HepG2 (cell line): ENCODE measurements around the gene FAM50A. TPM values are rescaled to one million over a fixed set of nuclear protein-coding genes. Genes with fewer than 3 reads are reported as not detected.

Source experiments
- ARNT2 ChIP-seq: sonication (generic); formaldehyde crosslinking; IDR thresholded peaks from 2 replicates; pipeline ENCODE4 v1.8.0; 2022; ENCODE audit warnings: mild to moderate bottlenecking, low read depth, missing genetic modification reagents, moderate library complexity
- CREM ChIP-seq, 2 experiments: sonication (generic) in 1 of 2; formaldehyde crosslinking in 1 of 2; IDR thresholded peaks; 2 replicates each; pipeline versions ENCODE4 v1.4.0 to v1.6.1; 2016 to 2020; ENCODE audit warnings: antibody characterized with exemption in 1 of 2, mild to moderate bottlenecking in 1 of 2, missing genetic modification reagents in 1 of 2
- FOXO1 ChIP-seq: sonication (generic); formaldehyde crosslinking; IDR thresholded peaks from 2 replicates; pipeline ENCODE4 v1.4.0; 2020; ENCODE audit warnings: missing genetic modification reagents
- HIVEP1 ChIP-seq: sonication (generic); formaldehyde crosslinking; IDR thresholded peaks from 2 replicates; pipeline ENCODE4 v1.4.0; 2020; ENCODE audit warnings: mild to moderate bottlenecking, missing genetic modification reagents
- HOXA5 ChIP-seq: sonication (generic); formaldehyde crosslinking; IDR thresholded peaks from 2 replicates; pipeline ENCODE4 v1.4.0; 2020; ENCODE audit warnings: missing genetic modification reagents
- JARID2 ChIP-seq: sonication (generic); formaldehyde crosslinking; IDR thresholded peaks from 2 replicates; pipeline ENCODE4 v1.8.1; 2023; ENCODE audit warnings: missing genetic modification reagents, inconsistent platforms; ENCODE audit not compliant: insufficient replicate concordance
- KAT7 ChIP-seq: IDR thresholded peaks from 2 replicates; pipeline ENCODE4 v1.6.1; 2018; ENCODE audit warnings: borderline replicate concordance, missing compliant biosample characterization
- MXI1 ChIP-seq: IDR thresholded peaks from 3 replicates; pipeline ENCODE4 v1.6.1; 2012; ENCODE audit warnings: low read depth, low read length, inconsistent platforms, borderline replicate concordance
- RBAK ChIP-seq: sonication (generic); formaldehyde crosslinking; IDR thresholded peaks from 2 replicates; pipeline ENCODE4 v1.5.1; 2020; ENCODE audit warnings: mild to moderate bottlenecking, missing genetic modification reagents
- SIN3A ChIP-seq: IDR thresholded peaks from 2 replicates; pipeline ENCODE4 v1.6.1; 2011; ENCODE audit warnings: low read depth, mild to moderate bottlenecking, control low read depth, low read length, borderline replicate concordance
- SMAD1 ChIP-seq: sonication (generic); formaldehyde crosslinking; IDR thresholded peaks from 2 replicates; pipeline ENCODE4 v1.4.0; 2020; ENCODE audit warnings: missing genetic modification reagents, low read depth, mild to moderate bottlenecking, borderline replicate concordance
- SOX13 ChIP-seq, 3 experiments: fragments of 450-650 bp in 1 of 3; sonication (generic) in 1 of 3; formaldehyde crosslinking in 1 of 3; IDR thresholded peaks in 2 of 3; conservative IDR thresholded peaks in 1 of 3; 2 replicates each; pipeline versions ENCODE4 v1.5.0 to v1.6.1; 2016 to 2020; ENCODE audit warnings: antibody characterized with exemption in 1 of 3, mild to moderate bottlenecking in 1 of 3, missing compliant biosample characterization in 1 of 3, missing genetic modification reagents in 1 of 3, moderate library complexity in 1 of 3
- ZNF224 ChIP-seq: sonication (generic); formaldehyde crosslinking; IDR thresholded peaks from 2 replicates; pipeline ENCODE4 v1.5.0; 2020; ENCODE audit warnings: mild to moderate bottlenecking, missing genetic modification reagents
- ZNF230 ChIP-seq: sonication (generic); formaldehyde crosslinking; IDR thresholded peaks from 2 replicates; pipeline ENCODE4 v1.4.0; 2020; ENCODE audit warnings: mild to moderate bottlenecking, missing genetic modification reagents
- ZNF367 ChIP-seq: sonication (generic); formaldehyde crosslinking; IDR thresholded peaks from 2 replicates; pipeline ENCODE4 v1.4.0; 2020; ENCODE audit warnings: missing genetic modification reagents, borderline replicate concordance
- ZNF556 ChIP-seq: sonication (generic); formaldehyde crosslinking; IDR thresholded peaks from 2 replicates; pipeline ENCODE4 v1.4.0; 2020; ENCODE audit warnings: mild to moderate bottlenecking, missing genetic modification reagents, borderline replicate concordance
- ZNF557 ChIP-seq: sonication (generic); formaldehyde crosslinking; IDR thresholded peaks from 2 replicates; pipeline ENCODE4 v1.4.0; 2020; ENCODE audit warnings: missing genetic modification reagents
- ZNF563 ChIP-seq: sonication (generic); formaldehyde crosslinking; IDR thresholded peaks from 2 replicates; pipeline ENCODE4 v1.8.0; 2022; ENCODE audit warnings: mild to moderate bottlenecking, moderate library complexity, missing genetic modification reagents
- ZNF768 ChIP-seq: sonication (generic); formaldehyde crosslinking; IDR thresholded peaks from 2 replicates; pipeline ENCODE4 v1.4.0; 2020; ENCODE audit warnings: missing genetic modification reagents
- ZNF781 ChIP-seq: sonication (generic); formaldehyde crosslinking; IDR thresholded peaks from 2 replicates; pipeline ENCODE4 v1.5.1; 2020; ENCODE audit warnings: borderline replicate concordance, mild to moderate bottlenecking, missing genetic modification reagents; ENCODE audit errors: not compliant biosample characterization
- polyA plus RNA-seq, 8 experiments: library from polyadenylated mRNA; depleted of rRNA in 3 of 8; stranded (reverse) in 7 of 8; unstranded in 1 of 8; fragments of >200 nt; fragmentation: Illumina TruSeq in 4 of 8; extraction: Trizol in 4 of 8; gene quantifications; 2 replicates each; pipeline versions ENCODE4 v1.2.1 to v1.2.3, GENCODE V29; 2011 to 2016; ENCODE audit warnings: low read depth in 4 of 8, missing spikeins in 1 of 8, mixed read lengths in 1 of 8; ENCODE audit not compliant: insufficient read depth in 1 of 8
- total RNA-seq, 5 experiments: library from RNA; depleted of rRNA; stranded (reverse); fragments of >200 nt; fragmentation: Illumina TruSeq; extraction: Trizol; gene quantifications; 2 replicates each; pipeline ENCODE4 v1.2.3, GENCODE V29; 2016; ENCODE audit warnings: low read depth in 1 of 5
- TF ChIP-seq, protein P1 (sequence below): IDR thresholded peaks from 2 replicates; pipeline ENCODE4 v1.6.1; 2012; ENCODE audit warnings: low read length, improper control_type of control experiment
- TF ChIP-seq, protein P2 (sequence below): sonication (generic); formaldehyde crosslinking; IDR thresholded peaks from 2 replicates; pipeline ENCODE4 v1.4.0; 2020; ENCODE audit warnings: missing genetic modification reagents, mild to moderate bottlenecking, borderline replicate concordance
- TF ChIP-seq, protein P3 (sequence below): sonication (generic); formaldehyde crosslinking; IDR thresholded peaks from 2 replicates; pipeline ENCODE4 v1.5.0; 2020; ENCODE audit warnings: mild to moderate bottlenecking, missing genetic modification reagents

FAM50A gene
- total and polyA plus RNA-seq, 2 of the 13 experiments (the other 11 are each of a cell fraction or from before 2014, with no cell fraction given), result 30.7 to 40.7 TPM

DNA sequence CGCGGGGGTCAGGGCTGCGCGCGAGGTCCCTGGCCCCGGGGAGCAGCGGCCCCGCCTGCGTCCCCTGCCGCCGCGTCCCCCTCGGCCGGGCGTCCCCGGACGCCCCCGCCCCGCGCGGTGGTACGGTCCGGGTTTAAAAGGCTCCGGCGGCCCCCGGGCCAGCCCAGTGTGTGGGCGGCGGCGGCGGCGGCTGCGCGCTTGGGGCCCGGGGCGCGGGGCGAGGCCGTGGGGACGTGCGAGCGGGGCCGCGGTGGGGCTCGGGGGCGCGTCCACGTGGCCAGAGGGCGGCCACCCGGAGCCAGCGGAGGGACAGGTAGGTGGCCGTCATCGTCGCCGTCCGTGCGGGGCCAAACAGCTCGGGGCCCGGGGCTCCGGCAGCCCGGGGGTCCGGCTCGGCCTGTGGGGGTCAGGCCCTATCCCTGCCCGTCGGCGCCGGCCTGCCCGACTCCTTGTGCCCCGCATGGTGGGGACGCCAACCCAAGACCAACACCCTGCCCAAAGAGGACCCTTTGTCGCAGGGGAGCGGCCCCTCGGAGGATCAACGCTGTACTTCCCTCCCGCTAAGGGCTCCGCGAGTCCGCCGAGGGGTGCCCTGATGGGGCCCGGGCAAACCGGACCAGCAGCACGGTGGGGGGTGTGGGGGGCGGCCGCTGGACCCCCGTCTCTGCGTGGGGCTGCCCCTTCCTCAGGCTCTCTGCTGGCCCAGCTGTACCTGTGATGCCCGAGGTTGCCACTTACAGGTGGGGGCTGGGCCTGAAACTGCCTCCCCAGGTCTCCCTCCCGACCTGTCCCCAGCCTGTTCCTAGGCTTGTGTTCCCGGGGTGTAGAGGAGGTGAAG is 14.4 kb downstream of the FAM50A start, which contains the start of gene PLXNA3 (continued):
- TF ChIP-seq, protein P1, sequence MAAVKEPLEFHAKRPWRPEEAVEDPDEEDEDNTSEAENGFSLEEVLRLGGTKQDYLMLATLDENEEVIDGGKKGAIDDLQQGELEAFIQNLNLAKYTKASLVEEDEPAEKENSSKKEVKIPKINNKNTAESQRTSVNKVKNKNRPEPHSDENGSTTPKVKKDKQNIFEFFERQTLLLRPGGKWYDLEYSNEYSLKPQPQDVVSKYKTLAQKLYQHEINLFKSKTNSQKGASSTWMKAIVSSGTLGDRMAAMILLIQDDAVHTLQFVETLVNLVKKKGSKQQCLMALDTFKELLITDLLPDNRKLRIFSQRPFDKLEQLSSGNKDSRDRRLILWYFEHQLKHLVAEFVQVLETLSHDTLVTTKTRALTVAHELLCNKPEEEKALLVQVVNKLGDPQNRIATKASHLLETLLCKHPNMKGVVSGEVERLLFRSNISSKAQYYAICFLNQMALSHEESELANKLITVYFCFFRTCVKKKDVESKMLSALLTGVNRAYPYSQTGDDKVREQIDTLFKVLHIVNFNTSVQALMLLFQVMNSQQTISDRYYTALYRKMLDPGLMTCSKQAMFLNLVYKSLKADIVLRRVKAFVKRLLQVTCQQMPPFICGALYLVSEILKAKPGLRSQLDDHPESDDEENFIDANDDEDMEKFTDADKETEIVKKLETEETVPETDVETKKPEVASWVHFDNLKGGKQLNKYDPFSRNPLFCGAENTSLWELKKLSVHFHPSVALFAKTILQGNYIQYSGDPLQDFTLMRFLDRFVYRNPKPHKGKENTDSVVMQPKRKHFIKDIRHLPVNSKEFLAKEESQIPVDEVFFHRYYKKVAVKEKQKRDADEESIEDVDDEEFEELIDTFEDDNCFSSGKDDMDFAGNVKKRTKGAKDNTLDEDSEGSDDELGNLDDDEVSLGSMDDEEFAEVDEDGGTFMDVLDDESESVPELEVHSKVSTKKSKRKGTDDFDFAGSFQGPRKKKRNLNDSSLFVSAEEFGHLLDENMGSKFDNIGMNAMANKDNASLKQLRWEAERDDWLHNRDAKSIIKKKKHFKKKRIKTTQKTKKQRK, result no peak
- TF ChIP-seq HIVEP1 (no peak), ZNF563 (CRISPR knock-in tag) (peak; percentile 30; the same call in 1 of the 2 replicates), HOXA5 (CRISPR knock-in tag) (no peak), ZNF557 (CRISPR knock-in tag) (no peak), SMAD1 (CRISPR knock-in tag) (no peak), ZNF556 (CRISPR knock-in tag) (no peak), CREM (IDR thresholded peaks at IDR 0.05) (no peak), CREM (CRISPR knock-in tag; IDR thresholded peaks at IDR 0.05) (no peak), MXI1 (peak; percentile 10; the same call in 1 of the 3 replicates), SIN3A (peak; percentile 24; the same call in 1 of the 2 replicates), ZNF781 (CRISPR knock-in tag) (no peak), ZNF224 (CRISPR knock-in tag) (no peak), ARNT2 (CRISPR knock-in tag) (no peak), JARID2 (CRISPR knock-in tag) (no peak), SOX13 (IDR thresholded peaks at IDR 0.05) (no peak), SOX13 (CRISPR knock-in tag; conservative IDR thresholded peaks at IDR 0.05 in 1 of 2, IDR thresholded peaks at IDR 0.05 in 1 of 2) (no peak), FOXO1 (CRISPR knock-in tag) (no peak), KAT7 (CRISPR knock-in tag) (no peak), ZNF367 (CRISPR knock-in tag) (no peak), ZNF230 (CRISPR knock-in tag) (no peak), ZNF768 (no peak), RBAK (no peak)
- TF ChIP-seq, protein P2, sequence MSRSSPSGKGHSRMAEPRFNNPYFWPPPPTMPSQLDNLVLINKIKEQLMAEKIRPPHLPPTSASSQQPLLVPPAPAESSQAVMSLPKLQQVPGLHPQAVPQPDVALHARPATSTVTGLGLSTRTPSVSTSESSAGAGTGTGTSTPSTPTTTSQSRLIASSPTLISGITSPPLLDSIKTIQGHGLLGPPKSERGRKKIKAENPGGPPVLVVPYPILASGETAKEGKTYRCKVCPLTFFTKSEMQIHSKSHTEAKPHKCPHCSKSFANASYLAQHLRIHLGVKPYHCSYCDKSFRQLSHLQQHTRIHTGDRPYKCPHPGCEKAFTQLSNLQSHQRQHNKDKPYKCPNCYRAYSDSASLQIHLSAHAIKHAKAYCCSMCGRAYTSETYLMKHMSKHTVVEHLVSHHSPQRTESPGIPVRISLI (CRISPR knock-in tag), result no peak
- TF ChIP-seq, protein P3, sequence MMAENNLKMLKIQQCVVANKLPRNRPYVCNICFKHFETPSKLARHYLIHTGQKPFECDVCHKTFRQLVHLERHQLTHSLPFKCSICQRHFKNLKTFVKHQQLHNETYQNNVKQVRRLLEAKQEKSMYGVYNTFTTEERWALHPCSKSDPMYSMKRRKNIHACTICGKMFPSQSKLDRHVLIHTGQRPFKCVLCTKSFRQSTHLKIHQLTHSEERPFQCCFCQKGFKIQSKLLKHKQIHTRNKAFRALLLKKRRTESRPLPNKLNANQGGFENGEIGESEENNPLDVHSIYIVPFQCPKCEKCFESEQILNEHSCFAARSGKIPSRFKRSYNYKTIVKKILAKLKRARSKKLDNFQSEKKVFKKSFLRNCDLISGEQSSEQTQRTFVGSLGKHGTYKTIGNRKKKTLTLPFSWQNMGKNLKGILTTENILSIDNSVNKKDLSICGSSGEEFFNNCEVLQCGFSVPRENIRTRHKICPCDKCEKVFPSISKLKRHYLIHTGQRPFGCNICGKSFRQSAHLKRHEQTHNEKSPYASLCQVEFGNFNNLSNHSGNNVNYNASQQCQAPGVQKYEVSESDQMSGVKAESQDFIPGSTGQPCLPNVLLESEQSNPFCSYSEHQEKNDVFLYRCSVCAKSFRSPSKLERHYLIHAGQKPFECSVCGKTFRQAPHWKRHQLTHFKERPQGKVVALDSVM (CRISPR knock-in tag), result no peak
